Vagina (tissue), 2 donors: ENCODE measurements around the gene KAZN. TPM values are rescaled to one million over a fixed set of nuclear protein-coding genes. Genes with fewer than 3 reads are reported as not detected.

ENCODE experiments used
- DNase-seq, 2 donors: peaks; one replicate each; pipeline ENCODE4 v3.0.0-alpha.2; 2017; ENCODE audit errors: extremely low spot score in 2 of 2
- H3K27ac ChIP-seq: fragments of 200-600 bp; sonication (generic); one replicate; pipeline ENCODE4 v1.5.1; 2019
- H3K27me3 ChIP-seq: fragments of 200-600 bp; sonication (generic); one replicate; pipeline ENCODE4 v1.5.1; 2019
- H3K36me3 ChIP-seq, 2 donors: fragments of 200-600 bp; sonication (generic); one replicate each; pipeline ENCODE4 v1.5.1; 2017 to 2019
- H3K4me1 ChIP-seq: fragments of 200-600 bp; sonication (generic); one replicate; pipeline ENCODE4 v1.5.1; 2019
- H3K4me3 ChIP-seq, 2 donors: fragments of 200-600 bp; sonication (generic); 1 replicate in 1 of 2; 2 replicates in 1 of 2; pipeline ENCODE4 v1.5.1; 2016 to 2019
- H3K9me3 ChIP-seq: fragments of 200-600 bp; sonication (generic); one replicate; pipeline ENCODE4 v1.5.1; 2019
- POLR2A ChIP-seq, 2 donors: fragments of 450-650 bp; IDR thresholded peaks; one replicate each; pipeline ENCODE4 v1.6.1; 2017; ENCODE audit warnings: antibody characterized with exemption in 2 of 2, mild to moderate bottlenecking in 2 of 2, moderate library complexity in 2 of 2
- POLR2AphosphoS5 ChIP-seq, 2 donors: sonication (generic); formaldehyde crosslinking; IDR thresholded peaks; one replicate each; pipeline ENCODE4 v1.9.0; 2017; ENCODE audit warnings: antibody characterized with exemption in 2 of 2, mild to moderate bottlenecking in 2 of 2, low read depth in 1 of 2; ENCODE audit not compliant: insufficient read depth in 1 of 2
- intact Hi-C: fragments of 100-400 bp; cut with DNase I; formaldehyde crosslinking; loops from one replicate; pipeline ENCODE4 v1.15.1; 2023
- total RNA-seq: library from RNA; depleted of rRNA; stranded (reverse); fragments of >200 nt; gene quantifications from one replicate; pipeline ENCODE4 v1.2.3, GENCODE V29; 2016
- TF ChIP-seq, protein P1 (sequence below), 3 experiments: fragments of 450-650 bp in 2 of 3; fragments of 200-600 bp in 1 of 3; sonication (generic) in 1 of 3; IDR thresholded peaks; one replicate each; pipeline ENCODE4 v1.5.1; 2017 to 2019; ENCODE audit warnings: antibody characterized with exemption in 3 of 3, mild to moderate bottlenecking in 2 of 3, moderate library complexity in 2 of 3

The KAZN gene
- total RNA-seq, 1 donor from 2014 or later, result 29.5 TPM

DNA sequence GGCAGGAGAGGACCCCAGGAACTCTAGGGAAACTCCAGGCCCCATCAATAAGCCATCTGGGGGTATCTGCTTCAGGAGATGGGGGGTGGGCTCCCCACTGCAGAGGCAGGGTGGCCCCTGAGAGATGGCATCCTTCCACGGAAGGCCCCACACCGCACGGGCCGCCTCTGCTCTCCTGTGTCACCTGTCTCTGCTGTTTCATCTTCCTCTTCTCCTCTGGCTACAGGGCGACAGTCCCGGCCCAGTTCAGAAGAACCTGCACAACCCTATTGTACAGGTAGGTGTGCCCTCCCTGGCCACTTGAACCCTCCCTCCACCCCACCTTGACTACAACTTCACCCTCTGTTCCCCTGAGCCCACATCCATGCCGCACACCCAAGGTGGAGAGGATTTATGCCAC is 464.9 kb downstream of the KAZN start:
- DNase-seq, result no peak
- intact Hi-C loops, result no loop called here
- H3K27me3 ChIP-seq, result no peaks in the 10 kb centered on the region
- H3K36me3 ChIP-seq, result peaks cover 0 to 32% of the 10 kb centered on the region in 2 donors
- no peaks in the 10 kb centered on the region for H3K4me1 ChIP-seq
- peaks cover 8% of the 10 kb centered on the region for H3K9me3 ChIP-seq
- no peak for TF ChIP-seq POLR2A (IDR thresholded peaks at IDR 0.05)
- TF ChIP-seq, protein P1, sequence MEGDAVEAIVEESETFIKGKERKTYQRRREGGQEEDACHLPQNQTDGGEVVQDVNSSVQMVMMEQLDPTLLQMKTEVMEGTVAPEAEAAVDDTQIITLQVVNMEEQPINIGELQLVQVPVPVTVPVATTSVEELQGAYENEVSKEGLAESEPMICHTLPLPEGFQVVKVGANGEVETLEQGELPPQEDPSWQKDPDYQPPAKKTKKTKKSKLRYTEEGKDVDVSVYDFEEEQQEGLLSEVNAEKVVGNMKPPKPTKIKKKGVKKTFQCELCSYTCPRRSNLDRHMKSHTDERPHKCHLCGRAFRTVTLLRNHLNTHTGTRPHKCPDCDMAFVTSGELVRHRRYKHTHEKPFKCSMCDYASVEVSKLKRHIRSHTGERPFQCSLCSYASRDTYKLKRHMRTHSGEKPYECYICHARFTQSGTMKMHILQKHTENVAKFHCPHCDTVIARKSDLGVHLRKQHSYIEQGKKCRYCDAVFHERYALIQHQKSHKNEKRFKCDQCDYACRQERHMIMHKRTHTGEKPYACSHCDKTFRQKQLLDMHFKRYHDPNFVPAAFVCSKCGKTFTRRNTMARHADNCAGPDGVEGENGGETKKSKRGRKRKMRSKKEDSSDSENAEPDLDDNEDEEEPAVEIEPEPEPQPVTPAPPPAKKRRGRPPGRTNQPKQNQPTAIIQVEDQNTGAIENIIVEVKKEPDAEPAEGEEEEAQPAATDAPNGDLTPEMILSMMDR (IDR thresholded peaks at IDR 0.05), result no peak
- TF ChIP-seq POLR2AphosphoS5 (IDR thresholded peaks at IDR 0.05; ENCODE audit: insufficient read depth in 1 of 2, low read depth in 1 of 2), result no peak
- no peak overlapping the region for H3K27ac ChIP-seq
- no peak overlapping the region for H3K4me3 ChIP-seq

DNA sequence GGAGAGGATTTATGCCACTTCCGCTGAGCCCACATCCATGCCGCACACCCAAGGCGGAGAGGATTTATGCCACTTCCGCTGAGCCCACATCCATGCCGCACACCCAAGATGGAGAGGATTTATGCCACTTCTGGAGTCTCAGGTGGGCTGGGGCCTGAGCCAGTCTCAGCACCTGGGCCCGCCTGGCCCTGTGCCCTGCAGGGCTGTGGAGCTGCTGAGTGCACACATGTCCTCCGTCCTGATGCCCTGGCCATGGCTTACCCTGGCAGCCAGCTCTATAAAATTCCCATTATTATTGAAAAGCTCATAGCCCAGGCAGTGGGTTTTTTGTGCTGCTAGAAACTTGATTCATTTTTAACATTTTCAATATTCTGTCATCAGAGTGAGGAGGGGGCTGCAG is 465.3 kb downstream of the KAZN start:
- DNase-seq, result no peak
- no peaks in the 10 kb centered on the region for H3K27me3 ChIP-seq
- peaks cover 8% of the 10 kb centered on the region for H3K9me3 ChIP-seq
- H3K27ac ChIP-seq, result no peak overlapping the region
- TF ChIP-seq, protein P1 (IDR thresholded peaks at IDR 0.05), result no peak
- no peaks in the 10 kb centered on the region for H3K4me1 ChIP-seq
- no peak overlapping the region for H3K4me3 ChIP-seq
- peaks cover 0 to 32% of the 10 kb centered on the region in 2 donors for H3K36me3 ChIP-seq
- intact Hi-C loops, result no loop called here

DNA sequence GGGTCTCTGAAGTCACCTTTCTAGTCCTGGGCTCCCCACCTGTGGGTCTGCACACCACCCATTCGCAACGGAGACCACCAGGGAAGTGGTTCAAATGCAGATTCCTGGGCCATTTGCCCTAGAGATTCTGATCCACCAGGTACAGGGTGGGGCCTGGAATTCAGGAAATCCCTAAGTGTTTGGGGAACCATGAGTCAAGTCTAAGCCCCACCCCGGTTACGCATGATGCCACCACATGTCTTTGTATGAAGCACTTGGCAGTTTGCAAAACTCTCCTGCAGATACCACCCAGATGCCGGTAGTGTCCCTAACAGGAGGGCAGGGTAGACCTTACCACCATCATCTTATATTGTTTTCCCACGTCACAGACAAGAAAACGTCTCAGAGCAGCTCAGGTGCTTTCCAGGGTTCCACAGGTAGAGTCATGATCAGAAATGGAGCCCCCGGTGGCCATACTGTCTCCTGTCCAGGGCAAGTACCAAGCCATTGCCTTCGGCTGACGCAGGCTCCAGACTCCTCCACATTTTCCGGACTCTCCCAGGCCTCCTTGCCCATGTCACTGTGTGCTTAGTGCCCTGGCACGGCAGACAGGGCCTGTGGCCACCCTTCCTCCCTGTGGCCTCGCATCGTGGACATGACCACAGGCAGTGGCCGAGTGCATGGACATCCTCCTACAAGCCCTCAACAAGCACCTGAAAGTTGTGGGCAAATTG is 465.9 kb downstream of the KAZN start:
- Histone ChIP-seq H3K4me3 (no peak overlapping the region), H3K36me3 (peaks cover 0 to 32% of the 10 kb centered on the region in 2 donors), H3K27ac (no peak overlapping the region), H3K4me1 (no peaks in the 10 kb centered on the region), H3K27me3 (no peaks in the 10 kb centered on the region), H3K9me3 (peaks cover 8% of the 10 kb centered on the region)
- TF ChIP-seq POLR2A (IDR thresholded peaks at IDR 0.05) (no peak), POLR2AphosphoS5 (IDR thresholded peaks at IDR 0.05; ENCODE audit: insufficient read depth in 1 of 2, low read depth in 1 of 2) (no peak)
- TF ChIP-seq, protein P1 (IDR thresholded peaks at IDR 0.05), result no peak
- intact Hi-C loops, result no loop called here
- no peak for DNase-seq

DNA sequence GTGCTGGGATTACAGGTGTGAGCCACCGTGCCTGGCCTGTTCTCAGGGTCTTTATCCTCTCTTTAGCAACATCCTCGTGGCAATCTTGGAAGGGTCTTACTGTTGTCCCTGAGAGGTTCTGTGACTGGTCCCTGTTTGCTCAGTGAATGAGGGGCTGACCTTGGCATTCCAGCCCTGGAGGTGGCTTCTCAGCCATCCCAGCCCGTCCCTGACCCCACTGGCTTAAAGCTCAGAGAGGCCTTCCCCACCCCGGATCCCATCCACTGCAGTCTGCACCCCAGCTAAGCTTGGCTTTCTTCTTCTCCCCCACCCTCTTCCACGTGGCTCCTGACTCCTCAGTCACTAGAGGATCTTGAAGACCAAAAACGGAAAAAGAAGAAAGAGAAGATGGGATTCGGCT is 466.8 kb downstream of the KAZN start:
- no peaks in the 10 kb centered on the region for H3K27me3 ChIP-seq
- peaks cover 0 to 32% of the 10 kb centered on the region in 2 donors for H3K36me3 ChIP-seq
- TF ChIP-seq POLR2A (IDR thresholded peaks at IDR 0.05), result no peak
- TF ChIP-seq, protein P1 (IDR thresholded peaks at IDR 0.05), result no peak
- no peak for TF ChIP-seq POLR2AphosphoS5 (IDR thresholded peaks at IDR 0.05; ENCODE audit: insufficient read depth in 1 of 2, low read depth in 1 of 2)
- no peak for DNase-seq
- intact Hi-C loops, result no loop called here
- H3K27ac ChIP-seq, result no peak overlapping the region
- no peak overlapping the region for H3K4me3 ChIP-seq
- peaks cover 8% of the 10 kb centered on the region for H3K9me3 ChIP-seq
- no peaks in the 10 kb centered on the region for H3K4me1 ChIP-seq

DNA sequence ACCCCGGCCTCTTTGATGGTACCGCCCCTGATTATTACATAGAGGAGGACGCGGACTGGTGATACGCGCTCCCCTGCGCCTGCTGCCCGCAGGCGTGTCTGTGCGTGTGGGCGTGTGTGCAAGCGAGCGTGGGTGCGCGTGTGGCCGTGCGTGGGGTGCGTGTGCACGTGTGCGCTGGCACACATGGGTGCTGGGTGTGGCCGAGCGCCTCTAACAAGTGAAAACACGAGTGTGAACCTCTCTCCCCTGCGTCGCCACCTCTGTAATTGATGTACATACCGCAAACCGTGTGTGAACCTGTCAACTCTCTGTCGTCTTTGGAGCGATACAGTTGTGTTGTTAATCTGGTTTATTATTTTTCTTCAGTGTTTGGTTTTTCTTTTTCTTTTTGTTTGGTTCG is 467.3 kb downstream of the KAZN start:
- TF ChIP-seq POLR2A (IDR thresholded peaks at IDR 0.05) (no peak), POLR2AphosphoS5 (IDR thresholded peaks at IDR 0.05; ENCODE audit: insufficient read depth in 1 of 2, low read depth in 1 of 2) (no peak)
- TF ChIP-seq, protein P1 (IDR thresholded peaks at IDR 0.05), result no peak
- intact Hi-C loops, result no loop called here
- Histone ChIP-seq H3K4me3 (no peak overlapping the region), H3K27ac (no peak overlapping the region), H3K36me3 (peaks cover 0 to 32% of the 10 kb centered on the region in 2 donors), H3K9me3 (peaks cover 8% of the 10 kb centered on the region), H3K27me3 (no peaks in the 10 kb centered on the region), H3K4me1 (no peaks in the 10 kb centered on the region)
- no peak for DNase-seq
